Stimulated activated CD4-positive, alpha-beta T cell treated with anti-CD3 and anti-CD28 coated beads, Interleukin-4, amount 100 ng/mL, for 4 hours (primary cell): ENCODE data around the gene MCOLN2.

Experiments used
- DNase-seq, 2 experiments: peaks; one replicate each; pipeline ENCODE4 v3.0.0-alpha.2; 2020

Gene MCOLN2

DNA sequence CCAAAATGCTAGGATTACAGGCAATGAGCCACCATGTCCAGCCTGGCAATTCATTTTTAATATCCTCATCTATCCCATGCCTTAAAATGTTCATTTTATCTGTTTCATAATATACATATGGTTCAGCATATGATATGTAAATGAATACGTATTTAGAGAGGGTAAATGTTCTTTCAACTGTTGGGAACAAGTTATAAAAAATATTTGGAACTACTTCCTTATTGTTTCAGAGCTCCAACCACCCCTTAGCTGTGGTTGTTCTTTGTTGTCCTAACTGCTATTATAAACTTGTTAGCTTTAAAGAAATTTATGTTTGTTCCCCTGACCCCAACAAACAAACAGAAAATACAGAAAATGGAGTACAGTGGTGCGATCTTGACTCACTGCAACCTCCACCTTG lies 14.5 kb downstream of the MCOLN2 start:
- no peak for DNase-seq

DNA sequence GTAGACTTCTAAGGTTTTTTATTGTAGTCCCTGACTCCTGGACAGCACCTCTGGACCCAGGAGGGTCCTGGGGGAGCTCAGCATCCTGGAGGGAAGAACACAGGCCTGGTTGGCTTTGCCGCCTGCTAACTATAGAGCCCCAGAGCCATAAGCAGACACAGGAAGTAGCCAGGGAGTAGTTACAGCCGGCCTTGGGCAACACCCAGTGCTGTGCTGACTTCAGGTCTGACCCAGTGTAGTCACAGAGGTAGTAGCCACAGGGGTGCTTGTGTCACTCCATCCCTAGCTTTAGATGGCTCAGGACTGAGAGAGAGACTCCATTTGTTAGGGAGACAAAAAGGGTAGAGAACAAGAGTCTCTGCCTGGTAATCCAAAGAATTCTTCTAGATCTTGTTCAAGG lies 21.9 kb downstream of the MCOLN2 start:
- no peak for DNase-seq

DNA sequence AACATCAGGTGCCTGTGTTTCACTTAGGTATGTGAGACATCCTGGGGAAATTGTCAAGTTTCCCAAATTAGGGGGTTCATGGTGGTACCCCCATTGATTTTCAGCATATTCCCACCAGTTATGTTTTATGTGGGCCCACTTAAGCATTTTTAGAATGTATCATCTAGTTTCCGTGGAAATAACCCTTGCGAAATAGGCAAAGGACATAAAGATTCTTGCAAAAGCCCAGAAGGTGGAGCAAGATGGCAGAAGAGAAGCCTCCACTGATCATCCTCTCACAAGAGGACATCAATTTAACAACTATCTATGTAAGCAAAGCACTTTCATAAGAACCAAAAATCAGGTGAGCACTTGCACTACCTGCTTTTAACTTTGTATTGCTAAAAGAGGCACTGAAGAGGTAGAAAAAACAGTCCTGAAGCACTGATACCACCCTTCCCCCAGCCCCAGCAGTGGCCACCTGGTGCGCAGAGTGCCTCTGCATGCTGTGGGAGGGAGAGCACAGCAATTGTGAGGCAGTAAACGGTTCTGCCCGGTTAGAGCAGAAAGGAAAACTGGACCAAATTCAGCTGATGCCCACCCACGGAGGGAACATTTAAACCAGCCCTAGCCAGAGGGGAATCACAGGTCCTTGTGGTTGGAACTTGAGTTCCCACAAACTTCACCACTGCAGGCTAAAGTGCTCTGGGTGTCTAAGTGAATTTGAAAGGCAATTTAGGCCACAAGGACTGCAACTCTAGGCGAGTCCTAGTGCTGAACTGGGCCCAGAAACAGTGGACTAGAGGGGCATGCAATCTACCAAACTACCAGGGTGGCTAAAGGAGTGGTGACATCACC lies 23.2 kb downstream of the MCOLN2 start:
- no peak for DNase-seq

DNA sequence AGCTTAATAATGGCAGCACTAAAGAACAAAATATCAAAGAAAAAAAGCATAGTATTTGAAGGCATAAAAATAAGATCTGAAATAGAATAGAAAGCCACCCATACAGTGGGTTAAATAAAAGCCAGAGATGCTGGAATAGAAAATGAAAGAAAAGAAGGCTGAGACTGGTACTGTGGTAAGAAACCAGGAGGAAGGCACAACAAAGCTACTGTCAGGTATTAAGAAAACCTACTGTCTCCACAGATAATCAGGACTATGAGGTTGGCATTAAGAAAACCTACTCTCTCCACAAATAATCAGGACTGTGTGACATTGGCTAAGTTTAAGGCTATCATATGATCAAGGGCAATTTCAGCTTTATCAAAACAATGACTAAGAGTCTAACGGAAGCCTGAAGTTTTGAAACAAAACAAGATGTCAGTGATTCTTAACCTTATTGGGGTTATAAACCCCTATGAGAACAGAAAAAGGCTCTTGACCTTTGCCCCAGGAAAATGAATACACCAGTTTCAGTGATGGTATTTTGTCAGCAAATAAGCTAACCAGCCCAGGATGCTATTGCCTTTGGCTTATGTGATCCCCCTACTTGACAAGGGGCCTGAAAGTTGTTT lies 24.4 kb downstream of the MCOLN2 start:
- DNase-seq, result no peak

DNA sequence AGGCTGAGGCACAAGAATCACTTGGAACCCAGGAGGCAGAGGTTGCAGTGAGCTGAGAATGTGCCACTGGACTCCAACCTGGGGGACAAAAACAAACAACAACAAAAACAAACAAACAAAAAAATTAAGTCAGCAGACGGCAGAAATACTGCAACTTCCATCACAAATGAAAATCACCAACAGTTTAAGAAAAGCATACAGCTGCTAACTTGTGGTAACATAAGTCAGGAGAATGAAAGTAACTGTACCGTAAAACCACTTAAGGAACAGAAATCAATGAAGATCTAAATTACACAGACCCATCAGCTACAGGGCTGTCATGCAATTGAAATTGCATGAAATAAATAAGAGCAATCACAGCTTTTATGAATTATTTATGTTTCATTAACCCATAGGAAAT lies 25.0 kb downstream of the MCOLN2 start:
- DNase-seq, result no peak

DNA sequence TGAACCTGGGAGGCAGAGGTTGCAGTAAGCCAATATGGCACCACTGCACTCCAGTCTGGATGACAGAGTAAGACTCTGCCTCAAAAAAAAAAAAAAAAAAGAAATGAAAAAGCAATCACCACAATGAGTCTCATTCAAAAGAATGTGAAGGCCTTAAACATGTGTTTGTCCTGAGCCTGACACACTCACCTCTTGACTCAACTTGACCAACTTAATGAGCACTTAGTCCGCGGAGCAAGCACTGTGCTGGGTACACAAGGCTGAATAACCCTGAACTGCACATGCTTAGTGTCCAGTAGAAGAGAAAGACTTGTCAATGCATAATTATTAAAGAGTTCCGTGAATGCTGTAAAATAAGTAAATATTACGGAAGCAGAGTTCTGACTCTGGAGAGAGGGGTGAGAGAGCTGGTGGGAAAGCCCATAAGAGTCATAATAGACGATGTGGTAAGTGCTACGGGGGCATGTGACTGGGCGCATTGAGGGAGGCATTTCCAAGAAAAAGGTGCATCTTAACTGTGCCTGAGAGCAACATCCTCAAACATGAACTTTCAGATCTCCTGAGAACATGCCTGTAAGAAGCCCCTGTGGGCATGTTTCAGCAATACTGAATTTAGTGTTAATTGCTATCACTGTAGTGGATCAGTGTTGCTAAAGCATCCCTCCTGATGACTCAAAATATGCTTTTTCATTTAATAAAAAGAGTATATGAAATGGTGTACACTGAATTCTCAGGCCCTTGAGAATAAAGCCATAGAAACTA lies 27.2 kb downstream of the MCOLN2 start:
- DNase-seq, result no peak

DNA sequence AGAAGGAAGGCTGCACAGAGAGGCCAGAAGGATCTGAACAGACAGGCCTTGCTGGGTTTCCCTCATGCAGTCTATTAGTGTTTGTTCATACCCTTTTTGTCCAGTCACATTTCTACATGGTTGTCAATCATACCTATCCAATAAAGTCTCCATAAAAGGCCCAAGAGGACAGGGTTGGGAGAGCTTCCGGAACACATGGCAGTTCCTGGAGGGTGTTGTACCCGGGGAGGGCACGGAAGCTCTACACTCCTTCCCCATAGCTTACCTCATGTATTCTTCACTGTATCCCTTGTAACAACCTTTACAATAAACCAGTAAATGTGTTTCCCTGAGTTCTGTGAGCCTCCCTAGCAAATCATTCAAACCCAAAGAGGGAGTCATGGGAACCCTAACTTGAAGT lies 28.0 kb downstream of the MCOLN2 start:
- DNase-seq, result no peak

DNA sequence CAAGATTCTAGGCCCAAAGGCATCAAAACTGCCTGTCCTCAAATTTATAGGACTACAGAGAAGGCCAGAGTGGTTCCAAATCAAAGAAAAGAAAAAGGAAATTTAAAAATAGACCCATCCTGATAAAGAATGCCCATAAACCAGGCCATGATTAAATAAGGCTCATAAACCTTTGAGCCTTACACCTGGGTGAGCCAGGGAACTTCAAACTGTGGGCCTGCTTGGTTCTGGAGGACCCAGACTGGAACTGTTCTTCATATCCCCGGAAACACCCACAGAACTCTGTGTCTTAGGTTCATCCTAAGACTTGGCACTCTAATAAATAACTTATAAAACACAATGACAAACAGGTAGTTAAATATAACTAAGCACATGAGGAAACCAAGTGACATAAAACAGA lies 28.8 kb downstream of the MCOLN2 start:
- no peak for DNase-seq

DNA sequence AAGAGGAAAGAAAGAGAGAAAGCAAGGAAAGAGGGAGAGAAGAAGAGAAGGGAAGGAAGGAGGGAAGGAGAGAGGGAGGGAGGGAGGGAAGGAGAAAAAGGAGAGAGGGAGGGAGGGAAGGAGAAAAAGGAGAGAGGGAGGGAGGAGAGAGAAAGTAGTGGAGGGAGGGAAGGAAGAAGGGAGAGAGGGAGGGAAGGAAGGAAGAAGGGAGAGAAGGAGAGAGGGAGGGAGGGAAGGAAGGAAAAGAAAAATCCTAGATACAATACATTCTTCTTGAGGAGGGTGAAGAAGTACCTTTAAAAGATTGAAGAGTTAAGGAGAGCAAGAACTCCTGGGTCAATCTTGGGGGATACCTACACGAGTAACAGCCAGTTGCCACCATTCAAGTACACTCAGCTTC lies 29.2 kb downstream of the MCOLN2 start:
- DNase-seq, result no peak

DNA sequence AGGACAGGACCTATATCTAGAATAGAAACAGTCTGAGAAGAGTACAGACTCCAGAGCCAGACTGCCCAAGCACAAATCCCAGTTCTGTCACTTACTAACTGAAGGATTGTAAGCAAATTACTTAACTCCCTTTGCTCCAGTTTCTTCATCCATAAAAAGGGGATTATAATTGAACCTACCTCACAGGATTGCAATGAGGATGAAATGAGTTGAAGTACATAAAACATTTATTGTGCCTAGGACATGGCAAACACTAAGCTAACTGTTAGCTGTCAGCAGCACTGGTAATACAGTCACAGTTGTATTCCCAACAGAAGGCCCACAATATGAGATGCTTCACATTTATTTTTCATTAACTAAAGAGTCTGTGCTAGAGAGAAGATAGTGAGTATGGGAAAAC lies 33.9 kb downstream of the MCOLN2 start:
- no peak for DNase-seq

DNA sequence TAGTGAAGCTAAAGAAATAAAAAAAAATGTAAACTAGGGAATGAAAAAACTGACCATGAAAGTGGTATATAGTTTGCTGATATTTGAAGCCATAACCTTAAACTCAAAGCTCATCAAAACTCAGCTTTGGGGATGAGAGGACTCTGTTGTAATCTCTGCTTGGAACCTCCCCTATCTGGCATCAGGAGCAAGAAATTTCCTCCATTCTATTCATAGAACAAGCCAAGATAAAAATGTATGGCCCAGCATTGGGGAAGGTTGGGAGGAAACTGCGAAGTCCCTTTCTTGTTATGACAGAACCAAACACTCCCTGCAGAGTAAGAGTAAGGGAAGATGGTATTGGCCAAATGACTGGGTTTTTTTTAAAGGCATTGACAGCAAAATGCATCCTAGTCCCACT lies 35.6 kb downstream of the MCOLN2 start:
- DNase-seq, result no peak

DNA sequence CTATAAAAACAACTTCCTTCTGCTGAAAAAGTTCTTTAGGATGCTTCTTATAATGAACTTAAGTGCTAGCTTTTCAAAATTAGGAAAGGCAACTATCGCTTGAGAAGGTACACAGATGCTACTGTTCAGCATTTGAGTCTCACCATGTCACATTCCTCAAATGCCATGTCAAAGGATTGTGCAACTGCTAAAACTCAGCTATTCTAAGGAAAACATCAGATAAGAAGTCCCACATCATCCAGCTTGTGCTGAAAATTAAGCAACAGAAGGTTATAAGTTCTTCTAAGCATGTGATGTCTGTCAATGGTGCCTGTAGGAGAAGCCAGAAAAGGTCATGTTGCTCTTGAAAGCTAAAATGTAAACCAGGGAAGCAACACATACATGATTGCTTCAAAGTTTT lies 36.5 kb downstream of the MCOLN2 start:
- DNase-seq, result no peak

DNA sequence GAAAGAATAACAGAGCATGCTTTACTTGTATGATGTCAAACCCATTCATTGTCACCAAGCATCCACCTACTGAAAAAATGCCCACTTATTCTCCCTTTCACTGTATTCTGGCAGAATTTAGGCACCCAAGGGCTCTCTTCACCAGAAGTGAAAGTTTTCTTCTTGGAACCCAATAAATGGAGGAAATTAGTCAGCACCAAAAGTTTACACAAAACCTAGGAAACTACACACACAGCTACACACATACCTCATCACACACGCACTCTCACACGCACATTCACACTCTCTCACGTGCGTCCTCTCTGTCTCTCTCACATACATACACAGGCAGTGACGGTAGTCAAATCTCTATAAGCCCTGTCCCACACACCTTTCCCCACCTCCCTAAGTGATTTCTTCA lies 37.6 kb downstream of the MCOLN2 start:
- DNase-seq, result peak in 1 of 2 experiments; percentile 31

DNA sequence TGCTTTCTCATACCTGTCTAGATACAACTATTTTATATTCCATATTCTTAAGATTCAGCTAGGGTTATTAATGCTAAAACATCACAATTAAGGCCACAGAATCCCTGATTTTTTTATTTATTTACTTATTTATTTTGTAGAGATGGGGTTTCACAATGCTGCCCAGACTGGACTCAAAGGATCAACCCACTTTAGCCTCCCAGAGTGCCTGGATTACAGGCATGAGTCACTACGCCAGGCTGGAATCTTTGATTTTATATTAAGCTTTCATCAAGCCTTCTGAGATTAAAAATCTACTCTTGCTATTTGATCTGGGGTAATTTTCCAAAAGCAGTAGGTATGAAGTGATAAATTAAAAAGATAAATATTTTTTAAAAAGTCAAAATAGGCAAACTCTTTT lies 38.9 kb downstream of the MCOLN2 start:
- no peak for DNase-seq

DNA sequence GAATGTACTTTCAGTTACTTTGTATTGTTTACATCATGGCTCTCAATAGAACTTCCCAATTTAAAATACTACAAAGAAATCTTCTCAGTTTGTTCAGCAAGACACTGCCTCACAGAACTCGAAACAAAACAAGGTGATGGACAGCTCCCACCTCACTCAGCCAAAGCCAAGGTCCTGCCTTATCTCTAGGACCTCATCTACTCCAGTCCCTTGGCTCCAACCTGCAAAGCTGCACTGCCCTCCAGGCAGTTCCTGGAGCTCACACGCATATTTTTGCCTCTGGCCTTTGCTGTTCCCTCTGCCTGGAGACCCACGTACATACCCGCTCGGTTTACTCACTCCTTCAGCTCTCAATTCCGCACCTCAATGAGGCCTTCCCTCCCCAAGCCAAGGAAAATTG lies 40.3 kb downstream of the MCOLN2 start:
- no peak for DNase-seq

DNA sequence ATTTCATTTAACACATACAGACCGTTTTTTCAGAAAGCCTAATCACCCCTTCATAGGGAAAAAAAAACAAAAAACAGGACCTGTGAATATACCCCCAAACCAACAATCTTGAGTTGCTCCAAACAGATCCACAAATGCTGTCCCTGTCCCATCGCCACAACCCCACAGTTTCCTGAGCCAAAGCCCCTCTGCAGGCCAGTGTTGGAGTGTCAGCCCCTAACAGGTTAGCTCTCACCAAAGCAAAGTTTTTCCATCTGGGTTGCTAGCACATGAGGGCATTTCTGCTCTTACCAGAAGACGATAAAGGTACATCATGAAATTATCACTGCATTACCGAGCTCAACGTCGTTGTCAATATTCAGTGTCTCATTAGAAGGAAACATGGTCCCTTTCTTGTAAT lies 40.8 kb downstream of the MCOLN2 start:
- no peak for DNase-seq

DNA sequence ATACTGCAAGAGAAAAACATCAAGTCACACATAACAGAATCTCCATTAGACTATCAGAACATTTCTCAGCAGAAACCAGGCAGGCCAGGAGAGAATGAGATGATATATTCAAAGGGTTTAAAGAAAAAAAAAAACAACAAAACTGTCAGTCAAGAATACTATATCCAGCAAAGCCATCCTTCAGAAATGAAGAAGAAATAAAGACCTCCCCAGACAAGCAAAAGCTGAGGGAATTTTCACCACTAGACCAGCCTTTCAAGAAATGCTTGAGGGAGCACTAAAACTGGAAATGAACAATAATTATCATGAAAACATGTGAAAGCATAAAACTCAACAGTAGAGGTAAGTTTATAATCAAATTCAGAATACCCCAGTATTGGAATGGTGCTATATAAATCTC lies 47.2 kb downstream of the MCOLN2 start:
- DNase-seq, result no peak

DNA sequence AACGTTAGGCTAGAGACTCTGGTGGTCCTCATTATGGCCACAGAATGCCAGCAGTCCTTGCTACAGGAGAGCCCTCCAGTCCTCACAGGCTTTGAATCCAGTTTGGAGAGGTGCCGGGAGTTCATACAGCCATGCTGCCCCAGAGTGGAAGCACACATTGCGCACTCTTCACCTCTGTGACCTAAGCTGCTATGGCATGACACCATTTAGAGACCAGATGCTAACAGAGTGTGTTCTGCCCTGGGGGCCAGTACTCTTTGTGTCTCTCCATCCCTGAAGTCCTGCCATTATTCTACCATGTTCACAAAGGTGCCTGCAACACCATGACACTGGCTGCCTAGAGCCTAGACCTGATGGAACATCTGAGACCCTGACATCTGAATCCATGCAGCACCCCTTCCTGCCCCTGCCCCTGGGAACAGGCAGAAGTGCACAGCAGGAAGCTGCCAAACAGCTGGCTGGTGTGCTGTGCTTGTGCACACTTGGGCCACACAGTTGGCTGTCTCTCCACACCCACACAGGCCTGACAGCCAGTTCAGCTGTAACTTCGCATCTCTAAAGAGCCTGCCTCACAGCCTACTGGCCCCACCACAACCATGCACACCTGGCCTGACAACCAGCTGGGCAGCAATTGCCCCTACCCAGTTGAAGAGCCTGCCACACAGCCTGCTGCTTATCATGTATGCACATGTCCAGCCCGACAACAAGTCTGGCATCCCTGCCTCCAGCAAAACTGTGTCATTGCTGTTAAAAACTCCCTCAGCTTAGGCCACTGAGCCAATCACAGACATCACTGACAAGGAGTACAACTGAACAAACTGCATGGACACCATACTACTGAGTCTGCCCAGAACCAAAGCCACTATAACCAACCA lies 49.1 kb downstream of the MCOLN2 start:
- no peak for DNase-seq

DNA sequence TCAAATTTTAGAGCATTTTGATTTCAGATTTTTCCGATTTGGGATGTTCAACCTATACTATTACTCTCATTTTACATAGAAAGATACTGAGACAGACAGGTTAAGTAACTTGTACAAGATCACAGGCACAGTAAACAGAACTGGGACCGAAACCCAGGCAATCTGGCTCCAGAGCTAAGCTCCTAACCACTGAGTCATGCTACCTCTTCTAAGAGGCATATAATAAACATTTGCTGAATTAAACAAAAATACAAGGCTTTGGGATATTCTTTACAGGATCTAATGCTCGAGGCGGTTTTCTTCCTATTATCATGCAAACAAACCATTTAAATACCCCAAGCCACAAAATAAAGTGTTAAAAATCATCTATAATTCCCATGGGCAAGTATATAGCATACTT lies 50.3 kb downstream of the MCOLN2 start:
- DNase-seq, result no peak

DNA sequence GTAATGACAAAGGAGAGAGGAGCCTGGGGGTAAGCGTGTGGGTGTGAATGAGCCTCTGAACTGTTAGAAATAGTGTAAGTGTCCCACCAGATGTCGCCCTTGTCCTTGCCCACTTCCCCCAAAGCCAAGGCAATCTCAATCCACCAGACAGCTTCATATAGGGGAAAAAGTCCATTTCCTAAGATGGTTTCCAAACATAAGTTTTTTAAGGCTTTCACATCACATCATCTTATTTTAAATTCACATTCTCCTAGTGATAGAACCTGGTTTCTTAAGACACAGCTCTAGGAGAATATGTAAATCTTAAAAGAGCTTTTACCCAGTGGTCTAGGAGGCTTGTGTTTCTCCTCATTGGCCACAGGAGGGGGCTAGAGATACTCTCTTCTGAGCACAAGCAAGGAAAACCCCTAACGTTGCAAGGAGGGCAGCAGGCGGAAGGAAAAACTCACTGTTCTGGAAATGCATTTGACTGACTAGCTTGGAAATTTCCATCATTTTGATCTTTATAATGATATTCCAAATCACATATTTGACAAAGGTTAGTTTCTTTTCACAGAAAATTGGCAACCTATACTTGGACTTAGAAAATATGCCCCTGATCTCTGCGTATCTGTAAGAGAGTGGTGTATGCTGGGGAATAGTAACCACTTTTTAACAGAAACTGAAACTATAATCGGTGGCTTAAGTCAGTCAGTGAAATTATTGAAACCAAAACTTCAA lies 52.0 kb downstream of the MCOLN2 start:
- DNase-seq, result peak; percentile 31 to 72

DNA sequence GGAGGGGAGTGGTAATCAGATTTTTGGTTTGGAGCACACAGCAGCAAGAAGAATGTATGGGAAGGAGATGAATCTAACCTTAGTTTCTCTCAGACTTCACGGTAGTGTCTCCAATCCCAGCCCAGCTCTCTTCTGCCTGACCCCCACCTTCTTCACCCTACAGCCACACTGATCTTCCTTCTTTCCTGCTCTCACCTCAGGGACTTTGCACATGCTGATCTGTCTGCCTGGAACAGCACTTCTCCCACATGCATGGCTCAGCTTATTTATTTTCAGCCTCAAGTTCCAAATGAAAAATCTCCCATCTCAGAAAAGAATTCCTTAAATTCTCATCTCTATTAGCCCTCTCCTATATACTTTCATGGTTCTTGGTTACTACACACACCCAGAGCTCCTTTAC lies 55.1 kb downstream of the MCOLN2 start:
- DNase-seq, result no peak

DNA sequence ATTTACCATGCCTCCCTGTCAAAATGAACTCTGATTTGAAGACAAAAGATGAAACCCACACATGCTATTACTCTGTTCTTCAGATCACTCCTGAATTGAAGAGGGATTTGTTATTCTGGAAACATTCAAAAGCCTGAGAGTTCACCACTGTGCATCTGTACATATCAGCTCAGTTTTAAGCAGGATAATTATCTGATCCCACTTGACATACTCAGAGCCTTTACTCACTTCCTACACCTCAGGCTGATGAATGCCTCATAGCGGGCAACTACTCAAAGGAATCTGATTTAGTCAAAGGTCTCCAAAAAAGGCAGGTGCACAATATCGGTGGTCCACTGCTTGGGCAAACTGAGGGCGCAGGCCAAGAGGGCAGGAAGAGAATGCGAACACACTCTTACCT lies 56.4 kb downstream of the MCOLN2 start:
- DNase-seq, result no peak
